Activated CD4-positive, alpha-beta T cell treated with anti-CD3 and anti-CD28 coated beads for 4 hours (primary cell): Measurements from ENCODE around the gene SF3A2.
"Not testable (repeated sequence)": the region's sequence is repeated elsewhere in the genome, so short reads cannot be mapped to it uniquely, and the experiment has no call there.

ENCODE experiments used
- DNase-seq, 2 donors: peaks; one replicate each; pipeline ENCODE4 v3.0.0-alpha.2; 2020

Gene SF3A2

GRCh38 chr19:2277138-2277537, 40.5 kb downstream of the SF3A2 start:
- DNase-seq: no peak

- no peak for DNase-seq
Measured at GRCh38 chr19:2278459-2279158, 42.0 kb downstream of the SF3A2 start.

DNA sequence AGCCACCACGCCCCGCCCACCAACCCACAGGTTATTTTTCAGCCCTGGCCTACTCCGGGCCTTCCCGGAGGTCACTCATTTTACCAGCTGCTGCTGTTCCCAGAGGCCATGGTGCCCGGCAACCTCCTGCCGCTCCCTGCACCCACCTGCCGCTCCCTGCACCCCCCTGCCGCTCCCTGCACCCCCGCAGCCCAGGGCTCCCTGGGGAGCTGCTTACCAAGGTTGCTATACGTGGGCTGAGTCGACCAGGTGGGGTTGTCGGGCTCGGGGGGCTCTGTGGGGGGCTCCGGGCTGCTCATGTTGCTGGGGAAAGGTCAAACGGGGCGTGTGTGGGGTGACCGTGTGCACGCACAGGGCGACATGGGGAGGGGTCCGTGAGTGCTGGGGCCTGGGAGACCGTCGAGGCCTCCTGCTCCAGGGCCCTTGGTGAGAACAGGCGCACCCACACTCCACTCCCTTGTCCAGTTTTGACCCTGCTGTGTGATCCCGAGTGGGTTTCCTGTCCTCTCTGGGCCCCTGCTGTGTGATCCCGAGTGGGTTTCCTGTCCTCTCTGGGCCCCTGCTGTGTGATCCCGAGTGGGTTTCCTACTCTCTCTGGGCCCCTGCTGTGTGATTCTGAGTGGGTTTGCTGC, 44.1 kb downstream of the SF3A2 start:
- no peak for DNase-seq

DNA sequence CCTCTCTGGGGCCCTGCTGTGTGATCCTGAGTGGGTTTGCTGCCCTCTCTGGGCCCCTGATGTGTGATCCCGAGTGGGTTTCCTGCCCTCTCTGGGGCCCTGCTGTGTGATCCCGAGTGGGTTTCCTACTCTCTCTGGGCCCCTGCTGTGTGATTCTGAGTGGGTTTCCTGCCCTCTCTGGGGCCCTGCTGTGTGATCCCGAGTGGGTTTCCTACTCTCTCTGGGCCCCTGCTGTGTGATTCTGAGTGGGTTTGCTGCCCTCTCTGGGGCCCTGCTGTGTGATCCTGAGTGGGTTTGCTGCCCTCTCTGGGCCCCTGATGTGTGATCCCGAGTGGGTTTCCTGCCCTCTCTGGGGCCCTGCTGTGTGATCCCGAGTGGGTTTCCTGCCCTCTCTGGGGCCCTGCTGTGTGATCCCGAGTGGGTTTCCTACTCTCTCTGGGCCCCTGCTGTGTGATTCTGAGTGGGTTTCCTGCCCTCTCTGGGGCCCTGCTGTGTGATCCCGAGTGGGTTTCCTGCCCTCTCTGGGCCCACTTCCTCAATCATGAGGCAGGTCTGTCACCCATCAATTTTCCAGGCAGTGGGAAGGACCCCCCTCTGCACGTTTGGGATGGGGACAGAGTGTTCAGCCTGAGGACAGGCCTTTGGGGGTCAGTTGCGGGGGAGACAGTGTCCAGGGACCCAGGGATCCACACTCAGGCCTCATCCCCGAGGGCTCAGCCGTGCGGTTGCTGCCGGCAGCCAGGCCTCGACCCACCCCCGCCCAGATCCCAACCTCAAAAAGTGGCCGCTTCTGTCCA, 44.8 kb downstream of the SF3A2 start:
- DNase-seq: not testable (repeated sequence)

- DNase-seq: no peak
Measured at GRCh38 chr19:2282062-2282861, 45.6 kb downstream of the SF3A2 start, which contains the start of gene PEAK3. Gene PEAK3 (minus strand): TSS chr19:2282175. CDS start chr19:2280931, 1,244 bp downstream.

DNA sequence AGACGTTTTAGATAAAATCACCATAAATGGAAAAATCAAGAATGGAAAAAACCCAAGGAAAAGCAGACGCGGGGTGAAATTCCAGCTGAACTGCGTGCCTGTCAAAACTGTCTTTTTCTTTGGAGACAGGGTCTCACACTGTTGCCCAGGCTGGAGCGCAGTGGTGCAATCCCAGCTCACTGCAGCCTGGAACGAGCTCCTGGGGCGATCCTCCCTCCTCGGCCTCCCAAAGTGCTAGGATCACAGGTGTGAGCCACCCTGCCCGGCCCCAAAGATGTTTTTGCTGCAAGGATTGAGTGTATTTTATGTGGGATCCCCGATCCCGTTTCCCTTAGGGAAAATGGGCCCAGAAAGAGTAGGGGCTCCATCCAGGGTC, 46.2 kb downstream of the SF3A2 start:
- no peak for DNase-seq

DNA sequence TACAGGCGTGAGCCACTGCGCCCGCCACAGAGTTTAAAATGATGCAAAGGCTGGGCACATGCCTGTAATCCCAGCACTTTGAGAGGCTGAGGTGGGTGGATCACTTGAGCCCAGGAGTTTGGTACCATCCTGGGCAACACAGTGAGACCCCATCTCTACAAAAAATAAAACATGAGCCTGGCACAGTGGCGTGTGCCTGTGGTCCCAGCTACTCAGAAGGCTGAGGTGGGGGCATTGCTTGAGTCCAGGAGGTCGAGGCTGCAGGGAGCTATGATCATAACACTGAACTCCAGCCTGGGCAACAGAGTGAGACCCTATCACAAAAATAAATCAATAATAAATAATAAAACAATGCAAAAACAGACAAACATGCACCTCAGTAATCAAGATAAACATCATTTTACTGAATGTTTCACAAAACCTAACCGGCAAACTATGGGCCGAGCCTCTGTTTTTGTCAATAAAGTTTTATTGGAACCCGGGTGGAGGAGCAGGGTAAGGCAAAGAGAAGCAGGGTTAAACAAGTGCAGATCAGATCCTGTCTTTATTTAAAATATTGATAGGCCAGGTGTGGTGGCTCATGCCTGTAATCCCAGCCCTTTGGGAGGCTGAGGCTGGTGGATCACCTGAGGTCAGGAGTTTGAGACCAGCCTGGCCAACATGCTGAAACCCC, 47.3 kb downstream of the SF3A2 start:
- no peak for DNase-seq

GRCh38 chr19:2286402-2287140, 49.9 kb downstream of the SF3A2 start:
- DNase-seq: no peak

GRCh38 chr19:2287585-2288337, 51.1 kb downstream of the SF3A2 start:
- DNase-seq: no peak

- no peak for DNase-seq
Measured at GRCh38 chr19:2288338-2288817, 51.8 kb downstream of the SF3A2 start.

GRCh38 chr19:2288818-2289713, 52.4 kb downstream of the SF3A2 start:
- no peak for DNase-seq

DNA sequence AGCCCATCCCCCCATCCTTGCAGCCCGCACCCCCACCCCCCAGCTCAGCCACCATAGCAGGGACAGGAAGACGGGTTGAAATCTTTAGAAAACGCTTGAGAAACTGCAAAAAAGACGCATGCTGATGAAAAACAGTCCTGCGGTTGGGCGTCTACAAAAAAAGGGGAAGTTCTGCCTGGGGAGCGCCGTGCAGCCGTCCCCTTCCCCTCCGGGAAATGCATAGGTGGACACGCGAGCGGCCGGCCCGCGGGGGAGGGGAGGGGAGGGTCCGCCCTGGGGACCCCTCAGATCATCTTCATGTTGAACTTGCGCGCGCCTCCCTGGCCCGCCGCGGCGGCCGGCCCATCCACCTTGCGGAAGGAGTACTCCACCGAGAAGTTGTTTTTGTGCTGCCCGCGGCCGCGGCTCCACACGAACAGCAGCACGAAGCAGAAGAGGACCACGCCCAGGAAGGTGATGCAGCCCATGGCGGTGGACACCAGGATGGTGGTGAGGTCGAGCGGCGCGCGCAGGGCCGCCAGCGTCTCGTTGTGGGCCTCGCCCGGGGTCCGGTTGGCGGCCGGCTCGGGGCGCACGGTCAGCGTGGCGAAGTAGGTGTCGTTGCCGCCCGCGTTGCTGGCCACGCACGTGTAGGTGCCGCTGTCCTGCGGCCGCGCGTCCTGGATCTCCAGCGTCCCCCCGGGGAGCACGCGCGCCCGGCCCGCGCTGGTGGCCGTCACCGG, 53.3 kb downstream of the SF3A2 start:
- peak; percentile 22 to 43 for DNase-seq

DNA sequence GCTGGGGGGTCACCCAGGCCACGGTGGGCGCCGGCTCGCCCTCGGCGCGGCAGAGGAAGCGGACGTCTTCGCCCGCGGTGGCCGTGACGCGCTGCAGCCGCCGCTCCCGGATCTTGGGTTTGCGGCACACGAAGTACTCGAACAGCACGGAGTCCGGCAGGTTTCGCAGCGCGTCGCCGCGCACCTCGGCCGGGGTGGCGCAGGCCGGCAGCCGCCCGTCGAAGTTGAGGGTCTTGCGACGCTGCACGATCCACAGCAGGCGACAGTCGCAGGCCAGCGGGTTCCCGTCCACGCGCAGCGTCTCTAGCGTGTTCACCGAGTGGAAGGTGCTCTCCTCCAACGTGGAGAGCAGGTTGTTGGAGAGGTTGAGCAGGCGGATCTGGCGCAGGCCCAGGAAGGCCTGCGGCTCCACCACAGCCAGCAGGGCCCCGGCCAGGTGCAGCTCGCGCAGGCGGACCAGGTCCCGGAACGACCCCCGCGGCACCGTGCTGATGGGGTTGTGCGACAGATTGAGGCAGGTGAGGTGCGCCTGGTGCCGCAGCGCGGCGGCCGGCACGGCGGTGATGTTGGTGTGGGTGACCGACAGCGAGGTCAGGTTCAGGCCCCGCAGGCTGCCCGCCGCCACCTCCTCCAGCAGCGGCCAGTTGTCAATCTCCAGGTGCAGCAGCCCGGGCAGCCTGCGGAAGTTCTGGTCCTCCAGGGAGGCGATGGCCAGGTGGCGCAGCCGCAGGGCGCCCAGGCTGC, 54.0 kb downstream of the SF3A2 start:
- DNase-seq: no peak

GRCh38 chr19:2291185-2291751, 54.6 kb downstream of the SF3A2 start:
- DNase-seq: no peak

DNA sequence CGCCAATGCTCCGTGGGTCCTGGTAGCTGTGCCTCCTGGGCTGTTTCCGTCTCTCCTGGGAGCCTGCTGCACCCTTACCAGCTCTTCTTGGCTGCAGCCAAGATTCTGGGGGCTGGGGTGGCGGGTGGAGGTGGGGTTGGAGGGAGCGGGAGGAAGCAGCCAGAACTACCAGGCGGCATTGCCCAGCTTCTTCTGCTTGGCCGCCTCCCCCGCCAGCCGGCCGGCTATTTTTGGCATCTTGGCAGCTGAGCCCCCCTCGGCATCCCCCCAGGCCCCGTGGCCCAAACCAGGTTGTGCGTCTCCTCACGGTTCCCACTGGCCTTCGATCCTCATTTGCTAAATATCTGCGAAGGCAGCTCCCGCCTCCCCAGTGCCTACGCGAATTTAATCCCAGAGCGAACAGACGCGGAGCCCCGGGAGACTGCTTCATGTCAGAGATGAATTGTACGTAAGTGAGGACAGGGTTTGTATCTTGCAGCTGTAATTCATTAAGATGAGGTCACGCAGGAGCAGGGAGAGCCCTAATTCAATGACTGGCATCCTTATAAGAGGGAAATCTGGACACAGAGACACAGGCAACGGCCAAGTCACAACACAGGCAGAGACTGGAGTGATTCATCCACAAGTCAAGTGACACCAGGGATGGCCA, 58.2 kb downstream of the SF3A2 start:
- DNase-seq: no peak

GRCh38 chr19:2296141-2296540, 59.5 kb downstream of the SF3A2 start:
- no peak for DNase-seq
